HG02885 (cell line): ENCODE data around the gene GTF3C5.
A peak's percentile ranks its signal among the peaks of the same experiment; 100 is the strongest.
"Not testable (repeated sequence)": the region's sequence is repeated elsewhere in the genome, so short reads cannot be mapped to it uniquely, and the experiment has no call there.

Experiments
- ATAC-seq: cut with Tn5 transposase; IDR thresholded peaks from one replicate; pipeline ENCODE4 v1.9.1; 2021; ENCODE audit warnings: mild to moderate bottlenecking; ENCODE audit not compliant: unreplicated experiment, poor library complexity

Gene GTF3C5

GRCh38 chr9:133027134-133027533 lies 3.7 kb upstream of the GTF3C5 start:
- ATAC-seq, result no peak

GRCh38 chr9:133028221-133028620 lies 2.6 kb upstream of the GTF3C5 start:
- no peak for ATAC-seq

- peak; percentile 11 for ATAC-seq
Measured at GRCh38 chr9:133029994-133030316, 842 bp upstream of the GTF3C5 start.

- no peak for ATAC-seq
Measured at GRCh38 chr9:133031130-133031422, 279 bp downstream of the GTF3C5 start.

GRCh38 chr9:133031496-133031911 lies 707 bp downstream of the GTF3C5 start:
- ATAC-seq, result no peak

GRCh38 chr9:133032171-133032570 lies 1.4 kb downstream of the GTF3C5 start:
- ATAC-seq, result no peak

GRCh38 chr9:133035669-133036068 lies 4.9 kb downstream of the GTF3C5 start:
- ATAC-seq, result no peak

- ATAC-seq, result no peak
Measured at GRCh38 chr9:133037775-133038515, 7.1 kb downstream of the GTF3C5 start.

DNA sequence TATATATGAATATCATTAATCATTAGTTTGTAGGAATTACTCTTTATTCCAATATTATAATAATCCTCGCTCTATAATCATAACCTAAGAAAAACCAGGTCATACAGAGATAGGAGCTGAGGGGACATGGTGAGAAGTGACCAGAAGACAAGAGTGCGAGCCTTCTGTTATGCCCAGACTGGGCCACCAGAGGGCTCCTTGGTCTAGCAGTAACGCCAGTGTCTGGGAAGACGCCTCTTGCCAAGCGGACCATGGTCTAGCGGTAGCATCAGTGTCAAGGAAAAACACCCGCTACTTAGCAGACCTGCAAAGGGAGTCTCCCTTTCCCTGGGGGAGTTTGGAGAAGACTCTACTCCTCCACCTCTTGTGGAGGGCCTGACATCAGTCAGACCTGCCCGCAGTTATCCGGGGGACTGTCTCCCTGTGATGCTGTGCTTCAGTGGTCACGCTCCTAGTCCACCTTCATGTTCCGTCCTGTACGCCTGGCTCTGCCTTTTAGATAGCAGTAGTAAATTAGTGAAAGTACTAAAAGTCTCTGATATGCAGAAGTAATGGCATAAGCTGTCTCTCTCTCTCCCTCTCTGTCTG lies 10.2 kb downstream of the GTF3C5 start:
- ATAC-seq, result not testable (repeated sequence)

- ATAC-seq, result no peak
Measured at GRCh38 chr9:133041958-133042357, 11.2 kb downstream of the GTF3C5 start.

DNA sequence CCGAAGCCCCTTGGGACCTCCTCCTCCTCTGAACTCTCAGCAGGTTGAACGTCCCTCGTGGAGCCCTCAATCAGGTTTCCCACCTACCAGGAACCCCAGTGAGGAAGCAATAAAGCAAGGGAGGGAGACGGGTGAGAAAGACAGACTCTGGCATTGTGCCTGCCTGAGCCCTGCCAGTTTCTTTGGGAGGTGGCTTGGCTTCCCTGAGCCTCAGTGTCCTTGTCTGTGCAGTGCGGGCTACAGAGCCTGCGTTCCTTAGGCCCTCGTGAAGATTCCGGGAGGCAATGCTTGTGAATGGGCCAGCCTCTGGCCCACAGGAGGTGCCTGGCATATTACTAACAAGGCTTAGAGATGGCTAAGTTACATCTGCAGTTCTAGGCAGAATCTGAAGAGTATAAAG lies 11.9 kb downstream of the GTF3C5 start:
- no peak for ATAC-seq

- no peak for ATAC-seq
Measured at GRCh38 chr9:133043449-133044035, 12.7 kb downstream of the GTF3C5 start.

DNA sequence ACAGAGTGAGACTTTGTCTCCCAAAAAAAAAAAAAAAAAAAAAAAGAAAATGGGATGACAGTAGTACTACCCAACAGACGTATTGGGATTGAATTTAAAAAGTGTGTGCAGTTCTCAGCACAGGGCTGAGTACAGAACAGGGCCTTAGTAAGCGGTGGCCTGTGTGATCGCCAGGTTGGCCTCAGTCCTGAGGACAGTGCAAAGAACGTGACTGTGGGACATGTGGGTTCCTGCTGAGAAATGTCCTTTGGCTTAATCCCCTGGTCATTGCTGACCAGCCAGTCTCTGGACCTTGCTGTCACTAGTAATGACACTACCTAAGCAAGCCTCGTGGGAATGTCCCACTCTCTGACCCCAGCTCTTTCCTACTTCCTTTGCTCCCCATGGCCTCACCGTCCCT lies 13.3 kb downstream of the GTF3C5 start:
- no peak for ATAC-seq

DNA sequence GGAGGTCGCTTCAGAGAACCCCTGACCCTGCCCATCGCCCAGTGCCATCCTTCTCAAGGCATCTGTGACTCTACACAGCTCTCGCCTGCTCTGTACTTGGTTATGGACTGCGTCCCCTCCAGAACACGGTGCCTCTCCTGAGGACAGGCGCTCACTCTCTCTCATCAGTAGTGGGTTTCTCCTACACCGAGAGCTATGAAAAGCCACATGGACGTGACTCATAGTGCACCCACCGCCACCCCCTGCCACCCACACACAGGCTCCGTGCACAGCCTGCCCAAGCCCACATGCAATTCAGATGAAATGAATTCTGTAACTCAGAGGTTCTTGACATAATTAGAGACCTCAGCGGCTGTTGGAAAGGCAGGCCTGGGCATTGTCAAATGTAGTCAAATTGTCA lies 13.9 kb downstream of the GTF3C5 start:
- no peak for ATAC-seq

DNA sequence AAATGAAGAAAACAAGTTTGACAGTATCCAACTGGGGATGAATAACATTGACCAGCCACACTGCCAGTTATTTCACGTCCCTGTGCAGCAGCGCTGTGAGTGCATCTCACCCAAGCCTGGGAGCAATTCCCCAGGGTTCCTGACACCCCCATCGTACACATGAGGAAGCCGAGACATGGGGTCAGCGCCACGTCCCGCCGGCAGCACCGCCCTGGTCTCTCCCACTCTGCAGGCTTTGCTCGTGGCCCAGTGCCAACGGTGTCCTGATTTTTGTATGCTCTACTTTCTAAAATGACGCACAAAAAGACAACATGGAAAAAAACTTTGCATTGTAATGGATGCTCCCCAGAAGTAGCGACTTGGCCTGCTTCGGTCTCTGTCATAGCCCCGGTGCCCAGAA lies 14.3 kb downstream of the GTF3C5 start:
- ATAC-seq, result no peak

DNA sequence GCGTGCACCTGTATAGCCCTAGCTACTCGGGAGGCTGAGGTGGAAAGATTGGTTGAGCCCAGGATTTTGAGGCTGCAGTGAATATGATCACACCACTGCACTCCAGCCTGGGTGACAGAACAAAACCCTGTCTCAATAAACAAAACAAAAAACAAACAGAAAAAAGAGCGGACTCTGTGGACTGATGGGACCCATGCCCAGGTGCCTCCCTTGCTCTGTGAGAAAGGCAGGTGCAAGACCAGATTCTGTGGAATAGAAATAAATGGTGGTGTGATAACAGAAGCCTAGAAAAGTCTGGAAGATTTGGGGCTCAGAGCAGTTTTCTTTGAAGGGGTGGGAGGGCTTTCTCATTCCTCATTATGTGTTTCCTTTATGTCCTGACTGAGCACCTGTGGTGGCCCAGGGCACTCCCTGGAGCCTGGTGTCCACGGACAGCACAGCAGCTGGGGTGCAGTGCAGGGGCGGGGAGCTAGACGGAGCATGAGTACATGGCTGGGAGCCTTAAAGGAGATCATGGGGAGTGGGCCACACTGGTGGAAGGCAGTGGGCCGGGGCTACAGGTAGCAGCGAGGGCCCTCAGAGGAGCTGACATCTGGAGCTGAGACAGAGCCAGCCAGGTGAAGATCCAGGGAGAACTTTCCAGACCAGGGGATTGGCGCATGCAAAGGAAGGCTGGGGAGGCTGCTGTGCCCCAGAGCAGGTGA lies 15.6 kb downstream of the GTF3C5 start:
- ATAC-seq, result no peak

DNA sequence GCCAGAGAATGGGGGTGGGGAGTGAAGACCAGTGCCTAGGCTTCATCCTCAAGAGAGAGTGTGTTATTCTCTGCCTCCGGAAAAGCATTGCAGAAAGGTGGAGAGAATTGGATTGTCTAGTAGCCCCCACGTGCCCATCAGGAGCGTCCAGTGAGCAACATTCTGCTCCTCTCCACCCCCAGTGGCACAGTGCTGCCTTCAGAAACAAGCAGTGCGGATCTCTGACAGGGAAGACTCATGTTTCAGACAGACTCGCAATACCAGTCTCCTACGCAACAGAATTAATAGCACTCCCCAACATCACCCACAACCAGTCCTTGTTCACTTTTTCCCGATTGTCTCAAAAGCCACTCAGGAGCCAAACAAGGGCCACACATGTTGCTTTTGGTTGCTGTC lies 16.1 kb downstream of the GTF3C5 start:
- no peak for ATAC-seq

- no peak for ATAC-seq
Measured at GRCh38 chr9:133048595-133048994, 17.8 kb downstream of the GTF3C5 start.

DNA sequence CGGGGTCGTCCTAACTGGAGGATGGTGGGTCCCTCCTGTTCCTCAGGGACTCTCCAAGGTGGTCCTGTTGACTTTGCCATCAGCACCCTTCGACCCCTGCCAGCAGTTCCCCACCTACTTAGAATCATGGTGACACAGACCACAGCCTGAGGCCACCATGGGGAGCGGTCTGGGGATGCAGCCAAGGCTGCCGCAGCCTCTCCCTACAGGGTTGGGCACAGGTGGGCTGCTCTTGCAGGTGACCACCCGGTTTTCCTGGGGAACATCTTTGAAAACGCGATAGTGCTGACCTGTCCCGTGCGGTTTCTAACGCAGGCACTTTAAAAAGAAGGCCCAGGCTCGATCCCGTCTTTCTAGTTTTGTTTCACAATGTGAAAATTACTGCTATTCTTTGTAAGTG lies 18.2 kb downstream of the GTF3C5 start:
- no peak for ATAC-seq

- ATAC-seq, result no peak
Measured at GRCh38 chr9:133050142-133050541, 19.3 kb downstream of the GTF3C5 start.

DNA sequence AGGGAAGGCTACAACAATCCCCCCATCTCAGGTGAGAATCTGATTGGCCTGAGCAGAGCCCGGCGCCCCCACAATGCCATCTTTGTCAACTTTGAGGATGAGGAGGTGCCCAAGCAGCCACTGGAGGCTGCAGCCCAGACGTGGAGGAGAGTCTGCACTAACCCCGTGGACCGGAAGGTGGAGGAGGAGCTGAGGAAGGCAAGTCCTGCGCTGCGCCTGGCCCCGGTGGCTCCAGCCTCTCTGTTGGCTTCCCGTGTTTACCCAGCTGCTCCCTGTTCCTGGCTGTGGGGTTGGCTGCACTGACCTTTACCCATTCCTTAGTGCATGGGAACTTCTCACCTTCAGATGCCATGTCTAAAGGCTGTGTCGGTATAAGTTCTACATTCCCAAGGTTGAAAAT lies 20.0 kb downstream of the GTF3C5 start:
- ATAC-seq, result no peak
